RWPE2 (cell line): Measurements from ENCODE around the gene TAOK2.
A peak's percentile ranks its signal among the peaks of the same experiment; 100 is the strongest.

ENCODE experiments used
- ATAC-seq: fragments of 200-7000 bp; cut with Tn5 transposase; 3 replicates; pipeline ENCODE4 v1.9.1; 2021; ENCODE audit warnings: low read depth
- DNase-seq: peaks from one replicate; pipeline ENCODE4 v3.0.0-alpha.2; 2020; ENCODE audit warnings: low spot score
- H3K27ac ChIP-seq: fragments of 450-650 bp; 2 replicates; pipeline ENCODE4 v1.5.1; 2017; ENCODE audit warnings: mild to moderate bottlenecking; ENCODE audit not compliant: poor library complexity, severe bottlenecking
- H3K27me3 ChIP-seq: fragments of 250-450 bp; sonication (Bioruptor Pico); 2 replicates; pipeline ENCODE4 v1.5.1; 2021; ENCODE audit warnings: mild to moderate bottlenecking, moderate library complexity; ENCODE audit not compliant: insufficient read depth, poor library complexity, severe bottlenecking
- H3K36me3 ChIP-seq: fragments of 250-450 bp; sonication (Bioruptor Pico); 2 replicates; pipeline ENCODE4 v1.5.1; 2020; ENCODE audit warnings: low read depth, mild to moderate bottlenecking, moderate library complexity
- H3K4me1 ChIP-seq: fragments of 250-450 bp; sonication (Bioruptor Pico); 2 replicates; pipeline ENCODE4 v1.5.1; 2021; ENCODE audit warnings: mild to moderate bottlenecking, moderate library complexity; ENCODE audit not compliant: insufficient read depth, poor library complexity, severe bottlenecking
- H3K4me3 ChIP-seq: fragments of 250-450 bp; sonication (Bioruptor Pico); 2 replicates; pipeline ENCODE4 v1.5.1; 2021; ENCODE audit warnings: mild to moderate bottlenecking, moderate library complexity; ENCODE audit not compliant: severe bottlenecking
- H3K9me3 ChIP-seq: fragments of 250-450 bp; sonication (Bioruptor Pico); 2 replicates; pipeline ENCODE4 v1.5.1; 2021; ENCODE audit warnings: mild to moderate bottlenecking, moderate library complexity; ENCODE audit not compliant: severe bottlenecking
- CTCF ChIP-seq: fragments of 450-650 bp; IDR thresholded peaks from one replicate; pipeline ENCODE4 v1.5.1; 2017; ENCODE audit warnings: mild to moderate bottlenecking, moderate library complexity; ENCODE audit not compliant: poor library complexity, severe bottlenecking

TAOK2 gene

DNA sequence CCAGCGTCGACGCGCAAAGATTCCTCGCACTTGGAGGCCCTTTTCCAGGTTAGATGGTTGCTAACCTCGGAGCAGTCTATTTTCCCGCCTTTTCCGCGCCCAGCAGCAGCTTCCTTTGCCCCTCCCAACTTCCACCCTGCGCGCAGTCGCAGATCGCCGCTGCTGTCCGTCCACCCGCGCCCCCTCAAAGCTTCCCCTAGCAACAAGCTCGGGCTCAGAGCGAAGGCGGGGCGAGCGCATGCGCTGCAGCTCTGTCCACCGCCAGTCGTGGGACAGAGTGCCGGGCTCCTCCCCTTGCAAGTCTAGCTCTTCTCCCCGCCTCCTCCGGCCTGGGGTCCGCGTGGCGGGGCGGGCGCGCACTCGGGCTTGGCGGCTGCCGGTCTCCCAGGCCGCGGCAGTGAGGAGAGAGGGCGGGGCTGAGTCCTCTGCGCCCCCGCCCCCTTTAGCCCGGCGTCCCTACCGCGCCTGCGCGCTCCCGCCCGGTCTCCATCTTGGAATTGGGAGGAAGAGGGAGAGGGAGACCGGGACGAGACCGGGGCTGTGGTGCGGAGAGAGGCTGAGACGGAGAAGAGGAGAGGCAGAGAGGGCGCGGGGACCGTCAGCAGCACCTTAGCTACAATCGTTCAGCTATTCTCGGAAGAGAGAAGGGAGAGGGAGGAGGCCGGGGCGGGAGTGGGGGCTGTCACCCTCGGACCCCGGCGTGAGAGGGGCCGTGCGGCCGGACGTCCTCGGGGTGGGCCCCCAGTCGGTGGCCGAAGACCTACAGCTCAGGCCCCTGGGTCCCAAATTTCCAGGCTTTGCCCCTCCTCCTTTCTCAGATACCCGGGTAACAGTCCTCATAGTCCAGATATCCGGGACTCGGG lies at the start of gene TAOK2:
TAOK2 (plus strand) TSS at position 485 of the 863 bp plus-strand sequence. CDS start 3,905 bp downstream, outside the sequence.
- no peak for TF ChIP-seq CTCF
- no peaks in the 10 kb centered on the region for H3K27me3 ChIP-seq
- H3K36me3 ChIP-seq: peaks cover 32% of the 10 kb centered on the region
- peak within 1 kb of the TSS; percentile 67 for H3K27ac ChIP-seq
- no peaks in the 10 kb centered on the region for H3K9me3 ChIP-seq
- H3K4me3 ChIP-seq: peak within 1 kb of the TSS; percentile 74
- peak; percentile 98 for DNase-seq
- peak; percentile 97 for ATAC-seq
- H3K4me1 ChIP-seq: peaks cover 11% of the 10 kb centered on the region

GRCh38 chr16:29925105-29925756 lies 48.4 kb upstream of the TAOK2 start:
- peaks cover 30% of the 10 kb centered on the region for H3K36me3 ChIP-seq
- ATAC-seq (peak; percentile 6), DNase-seq (no peak)
- no peaks in the 10 kb centered on the region for H3K27me3 ChIP-seq
- TF ChIP-seq CTCF: no peak
- peaks cover 9% of the 10 kb centered on the region for H3K4me1 ChIP-seq
- H3K4me3 ChIP-seq: peak overlapping the region; percentile 77
- no peaks in the 10 kb centered on the region for H3K9me3 ChIP-seq
- H3K27ac ChIP-seq: peak overlapping the region; percentile 48

GRCh38 chr16:29925781-29926710 lies 47.6 kb upstream of the TAOK2 start, which contains the start of gene KCTD13:
TSS of gene KCTD13 (minus strand) at chr16:29926226. CDS start at chr16:29926033, 193 bp downstream.
- Histone ChIP-seq H3K36me3 (peaks cover 22% of the 10 kb centered on the region), H3K27me3 (no peaks in the 10 kb centered on the region), H3K27ac (peak within 1 kb of the TSS; percentile 48), H3K9me3 (no peaks in the 10 kb centered on the region), H3K4me1 (peaks cover 9% of the 10 kb centered on the region), H3K4me3 (peak within 1 kb of the TSS; percentile 77)
- TF ChIP-seq CTCF: no peak
- ATAC-seq (peak; percentile 89), DNase-seq (peak; percentile 82)

GRCh38 chr16:29926711-29927052 lies 47.0 kb upstream of the TAOK2 start:
- peak overlapping the region; percentile 48 for H3K27ac ChIP-seq
- H3K36me3 ChIP-seq: peaks cover 17% of the 10 kb centered on the region; the same call in 1 of the 2 replicates
- peak; percentile 28 for ATAC-seq
- H3K4me3 ChIP-seq: peak overlapping the region; percentile 77
- TF ChIP-seq CTCF: no peak
- H3K27me3 ChIP-seq: no peaks in the 10 kb centered on the region
- DNase-seq: no peak
- H3K9me3 ChIP-seq: no peaks in the 10 kb centered on the region
- H3K4me1 ChIP-seq: peaks cover 9% of the 10 kb centered on the region
